Activated T-helper 1 cell treated with anti-CD3 and anti-CD28 coated beads, Interleukin-2, amount 50 U/mL, for 16 hours (primary cell): ENCODE data around the gene STX4.
"Not testable (repeated sequence)": the region's sequence is repeated elsewhere in the genome, so short reads cannot be mapped to it uniquely, and the experiment has no call there.

Source experiments
- DNase-seq, 2 donors: peaks; one replicate each; pipeline ENCODE4 v3.0.0-alpha.2; 2020; ENCODE audit warnings: low read depth in 1 of 2, low spot score in 1 of 2

The STX4 gene

GRCh38 chr16:30998852-30999761, 34.3 kb upstream of the STX4 start:
- DNase-seq, result no peak

DNA sequence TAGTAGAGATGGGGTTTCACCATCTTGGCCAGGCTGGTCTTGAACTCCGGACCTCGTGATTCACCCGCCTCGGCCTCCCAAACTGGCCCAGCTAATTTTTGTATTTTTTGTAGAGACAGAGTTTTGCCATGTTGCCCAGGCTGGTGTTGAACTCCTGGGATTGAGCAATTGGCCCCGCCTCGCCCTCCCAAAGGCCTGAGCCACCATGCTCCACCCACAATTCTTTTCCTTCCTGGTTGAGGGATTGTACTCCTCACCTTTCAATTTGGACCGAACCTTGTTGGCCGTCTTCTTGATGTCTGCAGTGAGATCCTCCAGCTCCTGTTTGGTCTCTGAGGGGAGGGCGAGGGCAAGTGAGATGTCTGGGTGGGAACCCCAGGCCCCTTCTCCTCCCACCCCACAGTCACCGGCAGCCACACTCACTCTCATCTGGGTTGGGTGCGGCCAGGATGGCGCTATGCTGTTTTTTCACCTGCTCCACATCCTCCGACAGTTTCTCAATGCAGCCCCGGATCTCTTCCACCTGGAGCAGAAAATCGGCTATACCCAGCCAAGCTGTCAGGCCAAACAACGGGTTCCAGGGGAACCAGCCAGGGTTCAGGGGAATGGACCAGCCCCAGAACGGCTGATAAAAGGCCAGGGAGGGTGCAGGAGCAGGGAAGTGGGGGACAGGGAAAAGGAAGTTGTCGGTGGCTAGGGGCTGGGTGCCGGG, 32.5 kb upstream of the STX4 start:
- no peak for DNase-seq

DNA sequence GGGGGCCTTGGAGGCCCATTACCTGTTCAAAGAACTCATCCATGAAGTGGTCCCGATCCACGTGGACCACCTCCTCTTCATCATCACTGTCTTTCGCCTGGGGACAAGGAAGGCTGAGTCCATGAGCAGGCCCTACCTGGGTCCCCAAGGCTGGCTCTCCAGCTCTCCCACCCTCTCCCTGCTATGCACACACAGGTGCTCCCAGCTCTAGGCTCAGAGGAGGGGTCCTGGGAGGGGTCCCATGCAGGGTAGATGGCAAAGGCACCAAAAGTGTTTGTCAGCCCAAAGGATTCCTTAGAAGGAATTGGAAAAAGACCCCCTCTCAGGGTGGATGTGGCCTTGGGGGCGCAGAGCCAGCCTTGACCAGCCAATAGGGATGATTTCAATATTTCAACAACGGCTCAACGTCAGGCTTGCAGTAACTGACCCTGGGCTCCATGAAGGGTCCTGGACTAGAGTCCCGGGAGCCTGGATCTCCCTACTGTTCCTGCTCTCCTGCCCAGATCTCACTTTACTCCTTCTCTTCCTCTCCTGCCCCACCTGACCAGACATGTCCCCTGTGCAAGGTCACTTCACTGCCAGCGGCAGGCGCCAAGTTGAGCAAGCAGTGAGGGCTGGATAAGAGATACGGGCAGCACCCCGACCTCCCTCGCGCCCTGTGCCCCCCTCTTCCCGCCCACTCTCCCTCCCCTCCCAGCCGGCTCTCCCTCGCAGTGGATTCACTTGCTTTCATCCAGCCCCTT, 31.7 kb upstream of the STX4 start:
- no peak for DNase-seq

DNA sequence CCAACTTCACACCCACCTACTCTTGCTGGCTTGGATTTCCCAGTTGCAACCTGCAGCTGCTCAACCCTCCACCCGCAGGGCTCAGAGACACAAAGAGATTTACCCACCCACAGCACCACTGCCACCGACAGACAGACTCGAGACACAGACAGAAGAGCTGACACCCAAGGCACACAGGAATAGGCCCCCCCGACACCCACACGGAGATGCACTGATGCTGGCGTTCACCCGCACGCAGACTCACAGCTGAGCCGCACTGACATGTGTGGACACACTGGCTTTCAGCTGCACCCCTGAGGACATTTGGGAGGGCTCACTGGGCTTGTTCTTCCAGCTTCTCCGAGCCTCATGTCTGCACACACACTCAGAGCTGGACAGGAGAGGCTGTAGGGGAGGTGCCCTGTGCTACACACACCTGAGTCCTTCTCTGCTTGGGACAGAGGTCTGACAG, 31.1 kb upstream of the STX4 start:
- DNase-seq, result no peak

DNA sequence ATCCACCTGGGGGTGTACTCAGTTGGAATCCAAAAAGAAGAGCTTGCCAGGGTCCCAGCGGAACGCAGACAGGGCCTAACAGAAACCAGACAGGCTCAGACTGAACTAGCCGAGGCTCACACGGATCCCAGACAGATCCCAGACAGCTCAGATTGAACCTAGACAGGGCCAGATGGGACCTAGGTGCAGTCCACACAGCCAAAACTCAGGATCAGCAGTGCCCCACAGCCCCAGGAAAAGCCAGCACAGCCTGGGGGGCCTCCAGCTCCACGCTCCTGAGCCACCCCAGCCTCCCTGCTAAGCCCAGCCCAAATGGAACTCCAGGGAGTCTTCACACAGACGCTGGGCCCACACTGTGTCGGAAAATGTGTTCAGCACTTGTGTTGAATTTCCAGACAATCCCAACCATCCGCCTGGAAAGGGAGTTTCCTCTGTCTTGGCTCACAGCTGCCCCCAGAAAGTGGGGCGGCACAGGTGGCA, 30.5 kb upstream of the STX4 start:
- no peak for DNase-seq

- DNase-seq, result no peak
Measured at GRCh38 chr16:31003744-31004143, 29.6 kb upstream of the STX4 start.

- no peak for DNase-seq
Measured at GRCh38 chr16:31004658-31005057, 28.7 kb upstream of the STX4 start.

- no peak for DNase-seq
Measured at GRCh38 chr16:31005350-31006085, 27.8 kb upstream of the STX4 start.

GRCh38 chr16:31006086-31006385, 27.3 kb upstream of the STX4 start:
- no peak for DNase-seq

GRCh38 chr16:31006589-31006988, 26.8 kb upstream of the STX4 start:
- DNase-seq, result no peak

DNA sequence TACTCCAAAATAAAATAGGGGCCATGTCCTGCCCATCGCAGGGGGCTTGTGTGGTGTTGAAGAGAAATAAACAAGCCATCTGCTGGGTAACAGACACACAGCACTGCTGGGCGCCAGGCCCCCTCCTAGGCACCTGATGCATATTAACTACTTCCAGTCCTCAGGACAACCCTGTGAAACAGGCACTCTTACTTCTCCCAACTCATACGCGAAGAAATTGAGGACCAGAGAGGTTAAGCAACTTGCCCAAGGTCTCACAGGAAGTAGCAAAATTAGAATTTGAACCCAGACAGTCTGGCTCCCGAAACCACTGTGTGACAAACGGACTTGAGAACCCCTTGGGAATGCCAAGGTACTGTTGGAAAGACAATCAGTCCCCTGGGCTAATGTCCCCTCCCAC, 25.7 kb upstream of the STX4 start:
- DNase-seq, result no peak

GRCh38 chr16:31008149-31008548, 25.2 kb upstream of the STX4 start:
- DNase-seq, result no peak

GRCh38 chr16:31008551-31008950, 24.8 kb upstream of the STX4 start:
- DNase-seq, result no peak

- DNase-seq, result no peak
Measured at GRCh38 chr16:31009120-31009519, 24.2 kb upstream of the STX4 start.

DNA sequence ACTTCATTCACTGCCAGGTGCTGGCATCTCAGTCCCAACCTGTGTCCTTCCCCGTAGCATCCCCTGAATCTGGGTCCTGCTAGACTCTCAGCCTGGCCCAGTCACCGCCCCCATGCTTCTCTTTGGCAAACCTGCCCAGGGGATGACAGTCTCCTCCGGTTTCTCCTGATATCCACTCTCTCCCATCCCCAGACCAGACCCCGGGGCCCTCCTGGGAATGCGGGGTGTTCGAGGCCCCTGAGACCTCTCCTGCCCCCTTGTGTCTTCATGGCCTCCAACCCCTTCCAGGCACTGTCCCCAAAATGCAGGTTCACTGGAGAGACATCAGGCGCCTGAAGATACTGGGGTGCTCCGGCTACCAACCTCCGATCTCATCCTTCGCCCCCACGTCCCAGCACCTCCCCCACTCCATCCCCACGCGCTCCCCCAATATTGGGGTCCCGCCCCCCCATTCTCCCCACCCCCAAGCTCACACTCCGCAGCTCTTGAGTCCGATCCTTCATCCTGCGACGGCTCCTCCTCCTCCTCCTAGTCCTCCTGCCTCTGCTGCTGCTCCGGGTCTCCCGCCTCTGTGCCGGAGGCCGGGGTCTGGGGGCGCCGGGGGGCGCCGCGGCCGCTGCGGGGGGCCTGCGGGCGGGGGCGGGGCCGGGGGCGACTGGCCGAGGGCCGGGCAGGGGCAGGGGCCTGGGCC, 23.3 kb upstream of the STX4 start:
- DNase-seq, result no peak

DNA sequence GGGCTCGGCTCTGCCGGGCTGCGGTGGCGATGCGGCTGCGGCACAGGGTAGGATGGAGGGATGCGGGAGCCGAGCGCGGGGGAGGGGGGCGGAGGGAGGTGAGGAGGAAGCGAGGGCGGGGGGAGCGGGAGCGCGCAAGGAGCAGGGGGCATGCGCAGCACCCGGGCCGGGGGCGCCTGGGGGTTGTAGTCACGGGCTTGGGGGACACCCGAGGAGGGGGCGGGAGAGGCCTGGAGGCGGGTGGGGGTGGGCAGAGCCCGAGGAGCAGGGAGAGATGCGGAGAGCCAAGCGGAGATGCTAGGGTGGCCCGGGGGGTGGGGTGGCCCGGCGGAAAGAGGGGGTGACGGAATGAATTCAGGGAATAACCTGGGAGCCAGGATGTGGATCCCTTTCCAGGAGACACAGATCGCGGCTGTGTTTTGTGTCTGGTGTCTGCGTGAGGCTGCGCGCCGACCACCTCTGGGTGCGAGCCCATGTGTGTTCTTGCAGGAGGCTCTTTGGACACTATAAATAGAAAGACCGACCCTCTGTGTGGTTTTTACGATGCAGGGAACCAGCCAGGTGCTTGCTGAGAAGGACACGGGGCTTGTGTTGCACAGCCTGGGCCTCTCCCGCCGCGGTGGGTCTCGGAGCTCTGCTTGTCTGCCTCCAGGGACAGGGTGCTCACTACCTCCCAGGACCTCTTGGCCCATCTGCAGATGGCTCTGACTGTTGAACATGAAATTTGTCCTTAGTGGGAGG, 22.6 kb upstream of the STX4 start, which contains the start of gene STX1B:
Gene STX1B (minus strand): TSS at position 54 of the 741 bp plus-strand sequence. CDS start 242 bp downstream, outside the sequence.
- peak; percentile 22 to 34 for DNase-seq

DNA sequence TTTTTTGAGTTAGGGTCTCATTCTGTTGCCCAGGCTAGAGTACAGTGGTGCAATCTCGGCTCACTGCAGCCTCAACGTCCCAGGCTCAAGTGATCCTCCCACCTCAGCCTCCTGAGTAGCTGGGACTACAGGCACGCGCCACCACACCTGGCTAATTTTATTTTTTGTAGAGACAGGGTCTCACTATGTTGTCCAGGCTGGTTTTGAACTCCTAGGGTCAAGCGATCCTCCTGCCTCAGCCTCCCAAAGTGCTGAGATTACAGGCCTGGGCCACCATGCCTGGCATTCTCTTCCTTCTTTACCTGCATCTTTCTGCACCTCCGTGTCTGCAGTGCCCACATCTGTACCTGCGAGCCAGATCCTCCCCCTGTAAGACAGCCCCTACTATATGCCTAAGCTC, 21.5 kb upstream of the STX4 start:
- not testable (repeated sequence) for DNase-seq

GRCh38 chr16:31013292-31013691, 20.1 kb upstream of the STX4 start:
- not testable (repeated sequence) for DNase-seq

- DNase-seq, result no peak
Measured at GRCh38 chr16:31016018-31016417, 17.3 kb upstream of the STX4 start.

- DNase-seq, result not testable (repeated sequence)
Measured at GRCh38 chr16:31017756-31018155, 15.6 kb upstream of the STX4 start.
